GM23338 (cell line): ENCODE results near the gene GFRA4. TPM values are rescaled to one million over a fixed set of nuclear protein-coding genes. Genes with fewer than 3 reads are reported as not detected.

Experiments used
- ATAC-seq: fragments of 200-7000 bp; cut with Tn5 transposase; 3 replicates; pipeline ENCODE4 v1.9.1; 2020
- DNase-seq: peaks from one replicate; pipeline ENCODE4 v3.0.0-alpha.2; 2015; ENCODE audit warnings: low spot score
- H2AFZ ChIP-seq: fragments of 200-600 bp; sonication (generic); 2 replicates; pipeline ENCODE4 v1.8.0; 2016; ENCODE audit warnings: antibody characterized with exemption, mild to moderate bottlenecking, moderate library complexity
- H3F3A ChIP-seq: fragments of 200-600 bp; sonication (generic); replicated peaks from 2 replicates; pipeline ENCODE4 v1.8.0; 2017; ENCODE audit warnings: antibody characterized with exemption, mixed run types, low read depth
- H3K27ac ChIP-seq: fragments of 200-600 bp; sonication (generic); 2 replicates; pipeline ENCODE4 v1.6.1; 2016; ENCODE audit warnings: low read depth
- H3K27me3 ChIP-seq: fragments of 200-600 bp; sonication (generic); 2 replicates; pipeline ENCODE4 v1.8.0; 2016; ENCODE audit warnings: mild to moderate bottlenecking, mixed run types, moderate library complexity; ENCODE audit not compliant: insufficient read depth
- H3K36me3 ChIP-seq: fragments of 200-600 bp; sonication (generic); 2 replicates; pipeline ENCODE4 v1.8.0; 2016; ENCODE audit warnings: mild to moderate bottlenecking; ENCODE audit not compliant: insufficient read depth
- H3K4me1 ChIP-seq: fragments of 200-600 bp; sonication (generic); 2 replicates; pipeline ENCODE4 v1.8.0; 2016; ENCODE audit warnings: mild to moderate bottlenecking, moderate library complexity; ENCODE audit not compliant: insufficient read depth
- H3K4me2 ChIP-seq: fragments of 200-600 bp; sonication (generic); 2 replicates; pipeline ENCODE4 v1.7.1; 2017; ENCODE audit warnings: mixed run types
- H3K4me3 ChIP-seq: fragments of 200-600 bp; sonication (generic); 2 replicates; pipeline ENCODE4 v1.6.1; 2016; ENCODE audit warnings: mixed run types
- H3K79me2 ChIP-seq: fragments of 200-600 bp; sonication (generic); replicated peaks from 2 replicates; pipeline ENCODE4 v1.8.0; 2017; ENCODE audit warnings: mild to moderate bottlenecking; ENCODE audit not compliant: insufficient read depth
- H3K9me2 ChIP-seq: fragments of 200-600 bp; sonication (generic); 2 replicates; pipeline ENCODE4 v1.8.0; 2017; ENCODE audit not compliant: insufficient read depth
- H4K20me1 ChIP-seq: fragments of 200-600 bp; sonication (generic); replicated peaks from 2 replicates; pipeline ENCODE4 v1.8.0; 2017; ENCODE audit warnings: mild to moderate bottlenecking; ENCODE audit not compliant: insufficient read depth
- H3K27ac Mint-ChIP-seq: 2 replicates; pipeline ENCODE4 v1.8.0; 2020; ENCODE audit warnings: inconsistent platforms, mild to moderate bottlenecking, moderate library complexity, mixed read lengths
- H3K27me3 Mint-ChIP-seq: 3 replicates; pipeline ENCODE4 v1.8.0; 2022; ENCODE audit warnings: low read depth, mild to moderate bottlenecking, moderate library complexity, mixed read lengths, inconsistent platforms; ENCODE audit not compliant: insufficient read depth, poor library complexity
- H3K36me3 Mint-ChIP-seq: 3 replicates; pipeline ENCODE4 v1.8.0; 2021; ENCODE audit warnings: low read depth, mild to moderate bottlenecking, inconsistent platforms, moderate library complexity, mixed read lengths
- H3K4me1 Mint-ChIP-seq: 3 replicates; pipeline ENCODE4 v1.8.0; 2020; ENCODE audit warnings: mild to moderate bottlenecking, inconsistent platforms, mixed read lengths
- H3K4me3 Mint-ChIP-seq: 3 replicates; pipeline ENCODE4 v1.8.0; 2021; ENCODE audit warnings: moderate library complexity, mild to moderate bottlenecking, inconsistent platforms, mixed read lengths
- H3K9me3 Mint-ChIP-seq: 3 replicates; pipeline ENCODE4 v1.8.0; 2020; ENCODE audit warnings: moderate library complexity, mild to moderate bottlenecking, inconsistent platforms, mixed read lengths
- CREB1 ChIP-seq: fragments of 250-450 bp; sonication (Bioruptor Pico); IDR thresholded peaks from 2 replicates; pipeline ENCODE4 v1.5.0; 2020; ENCODE audit warnings: low read depth, mild to moderate bottlenecking, moderate library complexity
- CTCF ChIP-seq, 2 experiments: fragments of 200-600 bp in 1 of 2; sonication (generic) in 1 of 2; conservative IDR thresholded peaks; 2 replicates each; pipeline versions ENCODE4 v1.5.1 to v1.6.1; 2016 to 2017; ENCODE audit warnings: antibody characterized with exemption in 2 of 2, low read depth in 2 of 2, mild to moderate bottlenecking in 2 of 2, moderate library complexity in 1 of 2
- EZH2 ChIP-seq: fragments of 200-600 bp; sonication (generic); IDR thresholded peaks from one replicate; pipeline ENCODE4 v1.8.0; 2017; ENCODE audit warnings: antibody characterized with exemption, mild to moderate bottlenecking, low read depth; ENCODE audit not compliant: unreplicated experiment
- JUNB ChIP-seq: IDR thresholded peaks from one replicate; pipeline ENCODE4 v1.6.1; 2016; ENCODE audit warnings: antibody characterized with exemption; ENCODE audit not compliant: unreplicated experiment
- NANOG ChIP-seq: IDR thresholded peaks from 2 replicates; pipeline ENCODE4 v1.6.1; 2016; ENCODE audit warnings: antibody characterized with exemption, borderline replicate concordance
- POLR2AphosphoS5 ChIP-seq: IDR thresholded peaks from 2 replicates; pipeline ENCODE4 v1.6.1; 2016; ENCODE audit warnings: antibody characterized with exemption, low read depth
- STAT1 ChIP-seq: IDR thresholded peaks from one replicate; pipeline ENCODE4 v1.6.1; 2016; ENCODE audit warnings: antibody characterized with exemption; ENCODE audit not compliant: unreplicated experiment
- ZNF331 ChIP-seq: fragments of 250-450 bp; sonication (Bioruptor Pico); IDR thresholded peaks from 2 replicates; pipeline ENCODE4 v1.5.0; 2020; ENCODE audit warnings: low read depth, mild to moderate bottlenecking, moderate library complexity
- ZNF462 ChIP-seq: fragments of 250-450 bp; sonication (Bioruptor Pico); IDR thresholded peaks from 2 replicates; pipeline ENCODE4 v1.5.0; 2020; ENCODE audit warnings: mild to moderate bottlenecking, moderate library complexity
- polyA plus RNA-seq: library from polyadenylated mRNA; unstranded; fragments of >200 nt; fragmentation: Nextera tagmentation; extraction: Ambion mirVana; gene quantifications from 2 replicates; pipeline ENCODE4 v1.2.1, GENCODE V29; 2016
- total RNA-seq: library from RNA; depleted of rRNA; stranded (reverse); fragments of >200 nt; shearing (Covaris generic); gene quantifications from 2 replicates; pipeline ENCODE4 v1.2.3, GENCODE V29; 2014

Gene GFRA4
- total and polyA plus RNA-seq, 2 experiments from 2014 or later, result not detected

- H3K36me3 Mint-ChIP-seq, result no peaks in the 10 kb centered on the region
- Histone ChIP-seq H3K27ac (no peak overlapping the region), H3K27me3 (no peaks in the 10 kb centered on the region), H3K79me2 (no peaks in the 10 kb centered on the region), H2AFZ (no peak overlapping the region), H3K4me1 (no peaks in the 10 kb centered on the region), H3K9me2 (no peaks in the 10 kb centered on the region), H3K4me2 (no peak overlapping the region), H3K4me3 (no peak overlapping the region), H3K36me3 (no peaks in the 10 kb centered on the region), H3F3A (no peaks in the 10 kb centered on the region), H4K20me1 (no peaks in the 10 kb centered on the region)
- ATAC-seq (no peak), DNase-seq (no peak)
- no peak overlapping the region for H3K27ac Mint-ChIP-seq
- no peaks in the 10 kb centered on the region for H3K4me1 Mint-ChIP-seq
- peaks cover 5% of the 10 kb centered on the region for H3K27me3 Mint-ChIP-seq
- H3K9me3 Mint-ChIP-seq, result no peaks in the 10 kb centered on the region
- TF ChIP-seq NANOG (no peak), STAT1 (no peak), JUNB (no peak), ZNF462 (CRISPR knock-in tag) (no peak), CTCF (conservative IDR thresholded peaks at IDR 0.05; ENCODE audit: low read depth in 2 of 2) (no peak), EZH2 (no peak), POLR2AphosphoS5 (no peak), ZNF331 (no peak), CREB1 (no peak)
- H3K4me3 Mint-ChIP-seq, result no peak overlapping the region
Measured at GRCh38 chr20:3706774-3707507, 43.7 kb upstream of the GFRA4 start.
